Right ventricle myocardium superior (tissue), 1 donor: ENCODE measurements around the gene KCNN1. TPM values are rescaled to one million over a fixed set of nuclear protein-coding genes. Genes with fewer than 3 reads are reported as not detected.

Experiments used
- ATAC-seq: fragments of 200-7000 bp; cut with Tn5 transposase; one replicate; pipeline ENCODE4 v1.9.1; 2020; ENCODE audit warnings: mild to moderate bottlenecking; ENCODE audit not compliant: poor library complexity
- DNase-seq: peaks from one replicate; pipeline ENCODE4 v3.0.0-alpha.2; 2020
- intact Hi-C: fragments of 100-400 bp; cut with DNase I; formaldehyde crosslinking; loops from one replicate; pipeline ENCODE4 v1.11.2; 2022
- total RNA-seq: library from RNA; stranded (reverse); fragmentation: NEBNext Ultra II Directional; extraction: Animal tissue kit (Norgen Biotek cat#: 25700); gene quantifications from one replicate; pipeline ENCODE4 v1.2.1, GENCODE V29; 2021
- donor health status: DM: no; HTN: yes; CAD: no; lungs with severe emphysema.

The KCNN1 gene
- total RNA-seq, 1 donor from 2014 or later = not detected

GRCh38 chr19:17943274-17944221, 23.4 kb upstream of the KCNN1 start:
- ATAC-seq = no peak
- no peak for DNase-seq
- intact Hi-C loops = loop anchor here (10.0 kb wide), 1 partner anchor 111 kb away; no protein-coding TSS in a partner anchor

DNA sequence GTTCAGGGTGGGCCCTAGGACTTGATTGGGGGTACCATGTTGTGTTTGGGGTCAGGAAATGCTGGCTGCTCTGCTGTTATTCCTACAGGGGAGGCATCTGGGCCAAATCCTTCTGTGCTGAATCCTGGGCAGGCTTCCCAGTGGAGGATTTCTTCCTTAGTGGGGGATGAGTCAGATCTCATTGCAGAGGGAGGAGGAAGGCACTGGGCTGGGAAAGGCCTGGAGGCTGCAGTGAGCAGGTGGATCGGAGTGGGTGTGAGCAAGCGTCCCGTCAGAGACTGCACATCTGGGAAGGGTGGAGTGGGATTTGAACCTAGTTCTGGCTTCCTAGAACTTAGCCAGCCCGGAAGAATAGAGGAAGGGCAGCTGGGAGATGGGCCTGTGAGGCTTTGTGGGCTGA, 22.6 kb upstream of the KCNN1 start:
- intact Hi-C loops = loop anchor here (10.0 kb wide), 1 partner anchor 110 kb away; no protein-coding TSS in a partner anchor
- DNase-seq = no peak
- no peak for ATAC-seq

- peak; percentile 57 for ATAC-seq
- intact Hi-C loops = loop anchor here (10.0 kb wide), 1 partner anchor 108 kb away; no protein-coding TSS in a partner anchor
- peak; percentile 52 for DNase-seq
Observed at GRCh38 chr19:17946965-17947784, 19.7 kb upstream of the KCNN1 start.

- ATAC-seq (peak; percentile 95), DNase-seq (peak; percentile 93)
- intact Hi-C loops = loop anchor here (10.0 kb wide), 1 partner anchor 107 kb away; no protein-coding TSS in a partner anchor
Observed at GRCh38 chr19:17947815-17948513, 18.9 kb upstream of the KCNN1 start.

- DNase-seq (no peak), ATAC-seq (no peak)
- intact Hi-C loops = loop anchor here (10.0 kb wide), 1 partner anchor 106 kb away; no protein-coding TSS in a partner anchor
Observed at GRCh38 chr19:17948514-17948900, 18.4 kb upstream of the KCNN1 start.

DNA sequence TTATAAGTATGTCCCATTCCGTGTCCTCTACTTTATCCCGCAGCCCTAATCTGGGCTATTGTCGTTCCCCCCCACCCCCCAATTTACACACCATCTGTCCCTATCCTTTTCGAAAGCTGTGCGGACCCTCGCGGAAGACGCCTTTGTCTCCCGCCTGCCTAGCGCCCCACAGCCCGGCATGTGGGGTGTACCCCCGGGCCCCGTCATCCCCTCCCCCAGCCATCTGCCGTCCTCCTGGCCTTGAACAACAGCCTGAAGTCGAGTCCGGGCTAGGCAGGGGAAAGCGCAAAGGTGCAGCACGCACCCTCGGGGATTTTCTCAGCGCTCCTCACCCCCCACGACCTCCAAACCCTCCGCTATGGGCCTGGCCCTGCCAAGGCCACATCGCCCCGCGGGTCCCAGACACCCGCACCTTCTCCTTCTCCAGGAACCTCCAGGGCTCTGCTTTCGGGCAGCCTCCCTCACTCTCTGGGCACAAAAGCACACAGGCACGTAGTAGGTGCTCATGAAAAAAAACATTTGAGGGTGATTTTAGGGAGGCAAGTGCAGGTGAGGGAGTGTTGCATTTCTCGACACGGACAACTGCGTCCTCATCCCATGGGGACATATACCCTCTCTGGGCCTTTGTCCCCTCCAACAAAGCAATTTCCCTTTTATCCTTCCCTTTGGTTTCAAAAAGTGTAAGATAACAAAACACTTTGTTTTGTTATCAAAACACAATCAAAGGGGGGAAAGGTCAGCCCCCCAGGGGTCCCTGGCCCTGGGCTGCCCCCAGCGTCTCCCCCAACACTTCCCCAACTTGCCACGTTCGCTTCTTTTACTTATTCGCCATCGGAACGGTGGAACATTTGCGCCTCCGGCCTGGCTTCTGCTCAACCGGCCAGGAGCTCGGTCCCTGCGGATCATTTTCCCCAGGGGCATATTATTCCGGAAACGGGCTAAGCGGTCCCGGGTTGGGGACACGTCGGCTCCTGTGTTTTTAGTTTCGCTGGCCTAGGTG, 17.7 kb upstream of the KCNN1 start:
- intact Hi-C loops = loop anchor here (10.0 kb wide), 1 partner anchor 106 kb away; no protein-coding TSS in a partner anchor
- no peak for ATAC-seq

DNA sequence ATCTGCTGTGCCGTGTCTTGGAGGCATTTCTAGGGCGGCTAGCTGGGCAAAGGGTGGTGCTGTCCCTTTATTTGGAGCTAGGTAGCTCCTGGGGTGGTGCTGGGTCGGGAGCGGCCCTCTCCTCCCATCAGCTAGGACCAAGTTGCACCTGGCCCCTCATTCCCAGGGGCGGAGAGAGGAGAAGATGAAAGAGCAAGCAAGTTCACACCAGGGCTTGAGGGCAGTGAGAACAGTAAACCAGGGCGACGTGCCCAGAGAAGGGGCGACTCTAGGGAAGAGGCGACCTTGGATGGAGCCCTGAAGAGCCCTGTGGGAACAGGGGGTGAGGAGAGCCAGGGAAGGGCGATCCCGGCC, 17.0 kb upstream of the KCNN1 start:
- ATAC-seq (no peak), DNase-seq (no peak)
- intact Hi-C loops = loop anchor here (10.0 kb wide), 1 partner anchor 105 kb away; no protein-coding TSS in a partner anchor

More for the DNA sequence above, 17.7 kb upstream of the KCNN1 start:
- no peak for DNase-seq

- intact Hi-C loops = no loop called here
- DNase-seq (no peak), ATAC-seq (no peak)
Observed at GRCh38 chr19:17950310-17951156, 16.4 kb upstream of the KCNN1 start.

GRCh38 chr19:17951157-17951989, 15.5 kb upstream of the KCNN1 start:
- no peak for DNase-seq

GRCh38 chr19:17951990-17952976, 14.6 kb upstream of the KCNN1 start:
- intact Hi-C loops = no loop called here
- DNase-seq (no peak), ATAC-seq (no peak)

More at GRCh38 chr19:17951157-17951989, 15.5 kb upstream of the KCNN1 start:
- no peak for ATAC-seq
- intact Hi-C loops = no loop called here

DNA sequence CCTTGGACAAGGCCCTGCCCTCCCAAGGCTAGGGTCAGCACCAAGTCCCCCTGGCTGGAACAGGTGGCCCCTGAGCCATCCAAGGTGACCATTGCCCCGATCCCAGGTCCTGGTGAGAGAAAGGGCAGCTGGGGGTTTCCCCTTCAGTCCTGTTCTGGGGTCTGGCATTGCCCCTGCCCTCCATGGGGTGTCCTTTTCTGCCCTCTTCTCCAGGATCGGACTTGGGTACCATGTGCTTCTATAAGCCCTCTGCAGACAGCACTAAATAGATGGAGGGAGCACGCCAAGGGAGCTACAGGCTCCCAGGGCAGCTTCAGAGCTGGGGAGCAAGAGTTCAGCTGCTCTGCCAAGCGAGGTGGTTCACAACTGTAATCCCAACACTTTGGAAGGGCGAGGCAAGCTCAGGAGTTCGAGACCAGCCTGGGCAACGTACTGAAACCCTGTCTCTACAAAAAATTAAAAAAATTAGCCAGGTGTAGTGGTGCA, 13.5 kb upstream of the KCNN1 start:
- intact Hi-C loops = no loop called here
- DNase-seq (no peak), ATAC-seq (no peak)

DNA sequence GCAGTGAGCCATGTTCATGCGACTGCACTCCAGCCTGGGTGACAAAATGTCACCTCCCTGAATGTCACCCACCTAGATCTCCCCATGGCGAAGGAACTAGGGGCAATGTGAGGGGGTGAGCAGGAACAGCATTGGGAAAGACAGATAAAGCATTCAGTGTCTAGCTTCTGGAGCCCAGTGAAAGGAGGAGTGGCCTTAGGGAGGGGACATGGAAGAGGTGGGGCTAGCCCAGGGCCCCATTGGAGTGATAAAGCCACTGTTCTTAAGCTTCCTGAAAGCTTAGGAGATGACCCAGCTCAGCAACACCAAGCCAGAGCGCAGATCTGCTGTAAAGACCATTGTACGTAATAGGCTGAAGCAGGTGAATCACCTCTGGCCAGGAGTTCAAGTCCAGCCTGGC, 13.0 kb upstream of the KCNN1 start:
- intact Hi-C loops = no loop called here
- no peak for DNase-seq
- ATAC-seq = no peak

GRCh38 chr19:17954401-17954800, 12.5 kb upstream of the KCNN1 start:
- DNase-seq (no peak), ATAC-seq (no peak)
- intact Hi-C loops = no loop called here

GRCh38 chr19:17957149-17957849, 9.6 kb upstream of the KCNN1 start:
- DNase-seq (no peak), ATAC-seq (no peak)
- intact Hi-C loops = no loop called here
